ENCODE data around the gene ABCC2.

Gene ABCC2

GRCh38 chr10:99812177-99812576, 29.7 kb downstream of the ABCC2 start:
- Mint-ChIP-seq H3K27ac (no peak overlapping the region), H3K4me3 (no peak overlapping the region), H3K36me3 (ENCODE audit: low read depth) (no peaks in the 10 kb centered on the region), H3K9me3 (peaks cover 7% of the 10 kb centered on the region), H3K27me3 (ENCODE audit: low read depth, poor library complexity) (peaks cover 11% of the 10 kb centered on the region), H3K4me1 (no peaks in the 10 kb centered on the region)
- no peak for TF ChIP-seq CTCF (IDR thresholded peaks at IDR 0.05)
- DNase-seq = no peak

GRCh38 chr10:99814143-99814542, 31.7 kb downstream of the ABCC2 start:
- no peak for DNase-seq
- Mint-ChIP-seq H3K27me3 (ENCODE audit: low read depth, poor library complexity) (peaks cover 5% of the 10 kb centered on the region), H3K4me1 (no peaks in the 10 kb centered on the region), H3K4me3 (no peak overlapping the region), H3K27ac (no peak overlapping the region), H3K9me3 (peaks cover 7% of the 10 kb centered on the region), H3K36me3 (ENCODE audit: low read depth) (no peaks in the 10 kb centered on the region)
- TF ChIP-seq CTCF (IDR thresholded peaks at IDR 0.05) = no peak

GRCh38 chr10:99815621-99816020, 33.2 kb downstream of the ABCC2 start:
- no peak for TF ChIP-seq CTCF (IDR thresholded peaks at IDR 0.05)
- Mint-ChIP-seq H3K4me1 (no peaks in the 10 kb centered on the region), H3K27me3 (ENCODE audit: low read depth, poor library complexity) (peaks cover 3% of the 10 kb centered on the region), H3K9me3 (peaks cover 7% of the 10 kb centered on the region), H3K4me3 (no peak overlapping the region), H3K27ac (no peak overlapping the region), H3K36me3 (ENCODE audit: low read depth) (no peaks in the 10 kb centered on the region)
- no peak for DNase-seq

GRCh38 chr10:99827936-99828335, 45.5 kb downstream of the ABCC2 start:
- Mint-ChIP-seq H3K9me3 (peaks cover 20% of the 10 kb centered on the region), H3K27ac (peak overlapping the region; percentile 75), H3K27me3 (ENCODE audit: low read depth, poor library complexity) (peaks cover 13% of the 10 kb centered on the region), H3K4me3 (no peak overlapping the region), H3K4me1 (no peaks in the 10 kb centered on the region), H3K36me3 (ENCODE audit: low read depth) (peaks cover 10% of the 10 kb centered on the region)
- no peak for TF ChIP-seq CTCF (IDR thresholded peaks at IDR 0.05)
- no peak for DNase-seq

- DNase-seq = no peak
- H3K4me1 Mint-ChIP-seq = no peaks in the 10 kb centered on the region
- no peak overlapping the region for H3K4me3 Mint-ChIP-seq
- no peak overlapping the region for H3K27ac Mint-ChIP-seq
- H3K27me3 Mint-ChIP-seq (ENCODE audit: low read depth, poor library complexity) = peaks cover 13% of the 10 kb centered on the region
- peaks cover 10% of the 10 kb centered on the region for H3K36me3 Mint-ChIP-seq (ENCODE audit: low read depth)
- no peak for TF ChIP-seq CTCF (IDR thresholded peaks at IDR 0.05)
- peaks cover 20% of the 10 kb centered on the region for H3K9me3 Mint-ChIP-seq
Measured at GRCh38 chr10:99828464-99828863, 46.0 kb downstream of the ABCC2 start.

- H3K27ac Mint-ChIP-seq = no peak overlapping the region
- peaks cover 20% of the 10 kb centered on the region for H3K36me3 Mint-ChIP-seq (ENCODE audit: low read depth)
- no peak for TF ChIP-seq CTCF (IDR thresholded peaks at IDR 0.05)
- H3K4me3 Mint-ChIP-seq = no peak overlapping the region
- peaks cover 21% of the 10 kb centered on the region for H3K27me3 Mint-ChIP-seq (ENCODE audit: low read depth, poor library complexity)
- H3K4me1 Mint-ChIP-seq = no peaks in the 10 kb centered on the region
- DNase-seq = no peak
- peaks cover 31% of the 10 kb centered on the region for H3K9me3 Mint-ChIP-seq
Measured at GRCh38 chr10:99832439-99832838, 50.0 kb downstream of the ABCC2 start.

Measured in nephron progenitor cell (in vitro differentiated cells).